HCT116 (cell line): ENCODE data around the gene PRSS16. TPM values are rescaled to one million over a fixed set of nuclear protein-coding genes. Genes with fewer than 3 reads are reported as not detected.

Experiments used
- ATAC-seq: fragments of 200-7000 bp; cut with Tn5 transposase; 2 replicates; pipeline ENCODE4 v1.9.1; 2020; ENCODE audit warnings: mild to moderate bottlenecking, moderate library complexity
- BruUV-seq: library from RNA; stranded (reverse); fragments of 400-500 nt; replicated peaks from 2 replicates; lab custom pipeline; 2021; lab: Mats Ljungman, UMichigan
- CTCF ChIA-PET: fragments of 300-600 bp; sonication (Branson Sonifier 250); formaldehyde crosslinking; loops from one replicate; lab custom pipeline; 2021; ENCODE audit warnings: antibody characterized with exemption; lab: Charles Lee
- POLR2A ChIA-PET: fragments of 300-600, 350-600 bp; sonication (Branson Sonifier 250); formaldehyde crosslinking; loops from one replicate; lab custom pipeline; 2021; ENCODE audit warnings: antibody characterized with exemption; lab: Charles Lee
- RAD21 ChIA-PET, 2 experiments: fragments of 300-600 bp; sonication (Branson Sonifier 250); formaldehyde crosslinking; loops; one replicate each; lab custom pipeline; 2023; ENCODE audit warnings: low total read pairs in 2 of 2; ENCODE audit not compliant: uncharacterized antibody in 2 of 2, unreplicated experiment in 2 of 2, low non-redundant PET in 1 of 2; lab: Charles Lee
- DNase-seq: peaks from one replicate; pipeline ENCODE4 v3.0.0-alpha.2; 2010; ENCODE audit warnings: low read depth, low spot score
- H2AFZ ChIP-seq: fragments of 200-600 bp; shearing (Covaris generic), sonication (generic); 2 replicates; pipeline ENCODE4 v1.6.1; 2017; ENCODE audit warnings: low read depth, mixed run types, mixed read lengths, antibody characterized with exemption, low read length; ENCODE audit not compliant: poor library complexity, severe bottlenecking
- H3K27ac ChIP-seq: 2 replicates; pipeline ENCODE4 v1.5.1; 2012; ENCODE audit warnings: low read depth, low read length
- H3K27me3 ChIP-seq: fragments of 200-600 bp; sonication (generic); 2 replicates; pipeline ENCODE4 v1.6.1; 2016; ENCODE audit warnings: mixed run types, low read length, mixed read lengths; ENCODE audit not compliant: insufficient read depth
- H3K36me3 ChIP-seq, 2 experiments: fragments of 200-500 bp in 1 of 2; fragments of 200-600 bp in 1 of 2; sonication (Bioruptor generic) in 1 of 2; sonication (generic) in 1 of 2; 2 replicates each; pipeline versions ENCODE4 v1.5.1 to v1.6.1; 2014 to 2016; ENCODE audit warnings: low read length in 2 of 2, inconsistent platforms in 1 of 2, mixed read lengths in 1 of 2, mixed run types in 1 of 2; ENCODE audit not compliant: insufficient read depth in 2 of 2, control insufficient read depth in 1 of 2
- H3K4me1 ChIP-seq, 2 experiments: fragments of 200-600 bp in 1 of 2; sonication (generic) in 1 of 2; 2 replicates each; pipeline versions ENCODE4 v1.5.1 to v1.6.1; 2012 to 2017; ENCODE audit warnings: low read length in 2 of 2, inconsistent platforms in 1 of 2, mild to moderate bottlenecking in 1 of 2, mixed read lengths in 1 of 2, mixed run types in 1 of 2, moderate library complexity in 1 of 2; ENCODE audit not compliant: insufficient read depth in 2 of 2, control insufficient read depth in 1 of 2
- H3K4me2 ChIP-seq: fragments of 200-600 bp; sonication (generic); 2 replicates; pipeline ENCODE4 v1.6.1; 2017; ENCODE audit warnings: mixed run types, low read length, mixed read lengths
- H3K4me3 ChIP-seq, 2 experiments: fragments of 200-600 bp in 1 of 2; sonication (generic) in 1 of 2; replicated peaks in 1 of 2; 2 replicates each; pipeline ENCODE4 v1.5.1; 2011 to 2016; ENCODE audit warnings: low read length in 2 of 2, control low read depth in 1 of 2, low read depth in 1 of 2, mild to moderate bottlenecking in 1 of 2, mixed read lengths in 1 of 2, mixed run types in 1 of 2
- H3K79me2 ChIP-seq: fragments of 200-600 bp; sonication (generic); 2 replicates; pipeline ENCODE4 v1.6.1; 2017; ENCODE audit warnings: mild to moderate bottlenecking, mixed run types, low read length, moderate library complexity, mixed read lengths; ENCODE audit not compliant: insufficient read depth
- H3K9ac ChIP-seq: fragments of 200-600 bp; sonication (generic); 2 replicates; pipeline ENCODE4 v1.6.1; 2016; ENCODE audit warnings: low read length, mixed read lengths
- H3K9me2 ChIP-seq: fragments of 200-600 bp; sonication (generic), shearing (Covaris generic); 2 replicates; pipeline ENCODE4 v1.6.1; 2017; ENCODE audit warnings: mixed run types, mild to moderate bottlenecking, moderate library complexity; ENCODE audit not compliant: insufficient read depth
- H3K9me3 ChIP-seq, 2 experiments: fragments of 200-500 bp in 1 of 2; fragments of 200-600 bp in 1 of 2; sonication (Bioruptor generic) in 1 of 2; sonication (generic) in 1 of 2; 2 replicates each; pipeline ENCODE4 v1.6.1; 2014 to 2017; ENCODE audit warnings: low read length in 2 of 2, mixed read lengths in 2 of 2, inconsistent platforms in 1 of 2, low read depth in 1 of 2, mild to moderate bottlenecking in 1 of 2, mixed run types in 1 of 2, moderate library complexity in 1 of 2; ENCODE audit not compliant: control insufficient read depth in 1 of 2, insufficient read depth in 1 of 2
- H4K20me1 ChIP-seq: fragments of 200-600 bp; sonication (generic), shearing (Covaris generic); 2 replicates; pipeline ENCODE4 v1.6.1; 2017; ENCODE audit warnings: mixed run types, mild to moderate bottlenecking, moderate library complexity; ENCODE audit not compliant: insufficient read depth
- ATF3 ChIP-seq: IDR thresholded peaks from 2 replicates; pipeline ENCODE4 v1.6.1; 2012
- CBX3 ChIP-seq: IDR thresholded peaks from 2 replicates; pipeline ENCODE4 v1.6.1; 2012; ENCODE audit warnings: low read depth
- CEBPB ChIP-seq: IDR thresholded peaks from 2 replicates; pipeline ENCODE4 v1.6.1; 2012; ENCODE audit warnings: low read depth
- ELF1 ChIP-seq: IDR thresholded peaks from 2 replicates; pipeline ENCODE4 v1.6.1; 2012; ENCODE audit warnings: low read depth, borderline replicate concordance
- EZH2 ChIP-seq: fragments of 200-600 bp; sonication (generic); IDR thresholded peaks from 2 replicates; pipeline ENCODE4 v1.6.1; 2017; ENCODE audit warnings: antibody characterized with exemption, mixed run types
- EZH2phosphoT487 ChIP-seq: fragments of 200-600 bp; IDR thresholded peaks from 2 replicates; pipeline ENCODE4 v1.6.1; 2018; ENCODE audit warnings: antibody characterized with exemption, borderline replicate concordance
- FOSL1 ChIP-seq: IDR thresholded peaks from 2 replicates; pipeline ENCODE4 v1.6.1; 2012; ENCODE audit warnings: low read depth
- JUND ChIP-seq: IDR thresholded peaks from 2 replicates; pipeline ENCODE4 v1.6.1; 2012
- MAX ChIP-seq: IDR thresholded peaks from 2 replicates; pipeline ENCODE4 v1.6.1; 2012
- POLR2A ChIP-seq: IDR thresholded peaks from 2 replicates; pipeline ENCODE4 v1.7.0; 2011; ENCODE audit warnings: borderline replicate concordance; ENCODE audit not compliant: insufficient read depth, insufficient read length; ENCODE audit errors: extremely low read depth
- POLR2AphosphoS5 ChIP-seq: IDR thresholded peaks from 2 replicates; pipeline ENCODE4 v1.6.1; 2011; ENCODE audit warnings: mild to moderate bottlenecking, low read depth, low read length, moderate library complexity
- RAD21 ChIP-seq: IDR thresholded peaks from 2 replicates; pipeline ENCODE4 v1.6.1; 2012; ENCODE audit warnings: low read depth, mild to moderate bottlenecking
- REST ChIP-seq: IDR thresholded peaks from 2 replicates; pipeline ENCODE4 v1.6.1; 2012; ENCODE audit warnings: low read depth
- SIN3A ChIP-seq: IDR thresholded peaks from 2 replicates; pipeline ENCODE4 v1.6.1; 2012; ENCODE audit warnings: low read depth
- SP1 ChIP-seq: IDR thresholded peaks from 2 replicates; pipeline ENCODE4 v1.6.1; 2012; ENCODE audit warnings: low read depth
- SRF ChIP-seq: IDR thresholded peaks from 2 replicates; pipeline ENCODE4 v1.6.1; 2012; ENCODE audit warnings: low read depth
- ZBTB33 ChIP-seq: IDR thresholded peaks from 2 replicates; pipeline ENCODE4 v1.6.1; 2011; ENCODE audit warnings: mild to moderate bottlenecking, low read length, moderate library complexity; ENCODE audit not compliant: insufficient replicate concordance; ENCODE audit errors: extremely low read depth
- ZFX ChIP-seq: fragments of 450-650 bp; IDR thresholded peaks from 2 replicates; pipeline ENCODE4 v1.6.1; 2017
- ZNF274 ChIP-seq: fragments of 200-500 bp; sonication (Bioruptor generic); IDR thresholded peaks from 2 replicates; pipeline ENCODE4 v1.6.1; 2014; ENCODE audit warnings: mild to moderate bottlenecking, low read depth, low read length, inconsistent platforms
- intact Hi-C: fragments of 100-400 bp; cut with micrococcal nuclease; formaldehyde crosslinking; loops from 2 replicates; pipeline ENCODE4 v1.10.0; 2022
- total RNA-seq: library from RNA; stranded (reverse); gene quantifications from one replicate; pipeline ENCODE4 v1.2.1, GENCODE V29; 2021; ENCODE audit not compliant: unreplicated experiment

The PRSS16 gene
- total RNA-seq, 1 experiment from 2014 or later: 14.5 TPM

- TF ChIP-seq ZBTB33: no peak
- no peak for TF ChIP-seq JUND
These were observed 21.3 kb downstream of the PRSS16 start (continued) for GRCh38 chr6:27268803-27269202.

GRCh38 chr6:27273783-27274182 is 26.3 kb downstream of the PRSS16 start:
- Histone ChIP-seq H3K79me2 (no peaks in the 10 kb centered on the region), H3K4me1 (peaks cover 0 to 3% of the 10 kb centered on the region in 2 experiments; a peak in 1 of 4 replicates), H4K20me1 (no peaks in the 10 kb centered on the region), H3K4me3 (no peak overlapping the region), H3K4me2 (no peak overlapping the region), H3K27ac (no peak overlapping the region), H2AFZ (no peak overlapping the region), H3K9me3 (no peaks in the 10 kb centered on the region), H3K36me3 (no peaks in the 10 kb centered on the region), H3K9ac (no peak overlapping the region), H3K27me3 (no peaks in the 10 kb centered on the region), H3K9me2 (no peaks in the 10 kb centered on the region)
- CTCF ChIA-PET: no interaction called here
- no peak for ATAC-seq
- POLR2A ChIA-PET: no interaction called here
- intact Hi-C loops: no loop called here
- no peak for DNase-seq
- RAD21 ChIA-PET: no interaction called here
- BruUV-seq: no TSS peak
- no peak for TF ChIP-seq CBX3
- no peak for TF ChIP-seq SRF
- TF ChIP-seq JUND: no peak
- no peak for TF ChIP-seq POLR2AphosphoS5
- no peak for TF ChIP-seq CEBPB
- TF ChIP-seq RAD21: no peak
- TF ChIP-seq POLR2A: no peak
- no peak for TF ChIP-seq ZNF274
- TF ChIP-seq ZBTB33: no peak
- no peak for TF ChIP-seq MAX
- no peak for TF ChIP-seq EZH2
- TF ChIP-seq SP1: no peak
- TF ChIP-seq EZH2phosphoT487: no peak
- no peak for TF ChIP-seq ATF3
- no peak for TF ChIP-seq ELF1
- no peak for TF ChIP-seq FOSL1
- no peak for TF ChIP-seq REST
- no peak for TF ChIP-seq ZFX
- TF ChIP-seq SIN3A: no peak
